ENCODE measurements around the gene PLTP.

DNA sequence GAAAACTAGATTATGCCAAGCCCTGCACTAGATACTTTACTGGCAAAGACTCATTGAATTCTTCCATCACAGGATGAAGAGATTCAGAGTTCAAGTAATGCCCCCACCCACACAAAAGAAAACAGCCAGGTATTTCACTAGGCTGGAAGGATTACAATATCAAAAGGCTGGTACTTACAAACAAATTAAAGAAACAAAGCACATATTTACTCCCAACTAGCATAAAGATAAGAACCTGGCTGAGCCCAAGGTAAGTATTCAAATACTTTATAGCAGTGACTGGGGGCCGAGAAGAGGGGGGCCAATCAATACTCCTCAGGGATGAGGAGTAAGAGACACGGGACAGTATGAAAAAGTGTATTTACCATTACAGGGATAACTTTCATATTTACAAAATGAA, 58.5 kb downstream of the PLTP start:
- TF ChIP-seq POLR2AphosphoS5 (IDR thresholded peaks at IDR 0.05; ENCODE audit: low read depth, low read length): no peak
- no peak for TF ChIP-seq TAF1 (IDR thresholded peaks at IDR 0.05; ENCODE audit: borderline replicate concordance, low read depth, low read length)
- TF ChIP-seq POLR2A (IDR thresholded peaks at IDR 0.05; ENCODE audit: low read depth, low read length): no peak
